ENCODE results near the gene ANKRD37.

The ANKRD37 gene

GRCh38 chr4:185426960-185427688 is 30.5 kb downstream of the ANKRD37 start:
- POLR2A ChIA-PET: interaction anchor here (1.3 to 2.2 kb wide), 2 partner anchors 31 to 214 kb away, joined by 3 to 10 read pairs; partner anchors contain the start of genes ANKRD37 and LRP2BP
- CTCF ChIA-PET: interaction anchor here (1.2 kb wide), 1 partner anchor 107 kb away, joined by 3 read pairs; no protein-coding TSS in a partner anchor
- no peak for DNase-seq (ENCODE audit: extremely low spot score)
- TF ChIP-seq ELF4 (IDR thresholded peaks at IDR 0.05) (no peak), L3MBTL2 (conservative IDR thresholded peaks at IDR 0.05) (no peak), ARNT (IDR thresholded peaks at IDR 0.05) (no peak), PKNOX1 (IDR thresholded peaks at IDR 0.05) (no peak), BHLHE40 (IDR thresholded peaks at IDR 0.05; ENCODE audit: borderline replicate concordance) (no peak), HDGF (IDR thresholded peaks at IDR 0.05; ENCODE audit: borderline replicate concordance) (no peak), ZNF384 (IDR thresholded peaks at IDR 0.05) (no peak), TARDBP (IDR thresholded peaks at IDR 0.05) (no peak), SP1 (IDR thresholded peaks at IDR 0.05) (no peak), FOXM1 (IDR thresholded peaks at IDR 0.05; ENCODE audit: borderline replicate concordance) (no peak), SUZ12 (IDR thresholded peaks at IDR 0.05) (no peak), FOXK2 (IDR thresholded peaks at IDR 0.05) (no peak), CTBP1 (IDR thresholded peaks at IDR 0.05; ENCODE audit: borderline replicate concordance) (no peak), NFRKB (IDR thresholded peaks at IDR 0.05) (no peak)

- no peak for DNase-seq (ENCODE audit: extremely low spot score)
- CTCF ChIA-PET: interaction anchor here (0.7 kb wide), 1 partner anchor 106 kb away, joined by 3 read pairs; the partner anchor contains the start of gene PDLIM3
- TF ChIP-seq PKNOX1 (IDR thresholded peaks at IDR 0.05) (no peak), BHLHE40 (IDR thresholded peaks at IDR 0.05; ENCODE audit: borderline replicate concordance) (no peak), LEF1 (IDR thresholded peaks at IDR 0.05; ENCODE audit: borderline replicate concordance) (no peak), ZNF384 (IDR thresholded peaks at IDR 0.05) (no peak), SUZ12 (IDR thresholded peaks at IDR 0.05) (no peak), CTBP1 (IDR thresholded peaks at IDR 0.05; ENCODE audit: borderline replicate concordance) (no peak), FOXA1 (IDR thresholded peaks at IDR 0.05) (no peak), ELF4 (IDR thresholded peaks at IDR 0.05) (no peak), L3MBTL2 (conservative IDR thresholded peaks at IDR 0.05) (no peak), FOXM1 (IDR thresholded peaks at IDR 0.05; ENCODE audit: borderline replicate concordance) (no peak), SP1 (IDR thresholded peaks at IDR 0.05) (no peak), TARDBP (IDR thresholded peaks at IDR 0.05) (no peak), ARNT (IDR thresholded peaks at IDR 0.05) (no peak), HDGF (IDR thresholded peaks at IDR 0.05; ENCODE audit: borderline replicate concordance) (no peak), NFRKB (IDR thresholded peaks at IDR 0.05) (no peak)
- POLR2A ChIA-PET: no interaction called here
Measured at GRCh38 chr4:185429660-185430059, 33.0 kb downstream of the ANKRD37 start.

DNA sequence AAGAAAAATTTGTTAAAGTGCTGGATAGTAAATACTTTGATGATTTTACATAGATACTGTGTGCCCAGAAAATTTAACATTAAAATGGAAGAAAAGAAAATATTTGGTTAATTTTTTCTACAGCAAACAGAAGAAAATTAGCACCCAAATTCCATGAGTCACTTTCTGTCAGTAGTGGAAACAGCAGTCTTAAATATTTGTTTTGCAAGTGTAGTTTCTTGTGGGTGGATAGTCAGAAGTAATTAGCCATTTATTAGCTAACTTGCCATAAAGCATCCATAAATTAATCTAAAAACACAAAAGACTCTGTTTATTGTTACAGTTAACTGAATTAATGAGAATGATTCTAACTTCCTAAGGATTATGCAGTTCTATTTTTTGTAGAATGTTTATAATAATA is 38.8 kb downstream of the ANKRD37 start:
- CTCF ChIA-PET: no interaction called here
- POLR2A ChIA-PET: no interaction called here
- no peak for DNase-seq (ENCODE audit: extremely low spot score)
- no peak for TF ChIP-seq PKNOX1 (IDR thresholded peaks at IDR 0.05)
- no peak for TF ChIP-seq LEF1 (IDR thresholded peaks at IDR 0.05; ENCODE audit: borderline replicate concordance)
- no peak for TF ChIP-seq TARDBP (IDR thresholded peaks at IDR 0.05)
- TF ChIP-seq NFRKB (IDR thresholded peaks at IDR 0.05): no peak
- TF ChIP-seq ZNF384 (IDR thresholded peaks at IDR 0.05): no peak
- no peak for TF ChIP-seq SP1 (IDR thresholded peaks at IDR 0.05)
- no peak for TF ChIP-seq ELF4 (IDR thresholded peaks at IDR 0.05)

DNA sequence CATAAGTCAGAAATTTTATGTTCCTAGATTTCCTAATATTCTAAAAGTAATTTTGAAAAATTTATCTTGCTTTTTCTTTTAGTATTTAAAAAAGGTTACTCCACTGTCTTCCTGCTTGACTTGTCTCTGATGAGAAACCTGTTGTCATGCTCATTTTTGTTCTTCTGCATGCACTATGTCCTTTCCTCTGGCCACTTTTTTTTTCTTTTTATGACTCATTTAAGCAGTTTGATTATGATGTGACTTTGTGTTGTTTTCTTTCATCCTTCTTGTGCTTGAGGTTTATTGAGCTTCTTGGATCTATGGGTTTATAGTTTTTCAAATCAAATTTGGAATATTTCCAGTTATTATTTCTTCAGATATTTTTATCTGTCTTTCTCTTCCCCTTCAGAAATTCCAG is 41.2 kb downstream of the ANKRD37 start:
- ChIA-PET CTCF (no interaction called here), POLR2A (no interaction called here)

More for the DNA sequence above, 41.2 kb downstream of the ANKRD37 start:
- TF ChIP-seq L3MBTL2 (conservative IDR thresholded peaks at IDR 0.05) (no peak), LEF1 (IDR thresholded peaks at IDR 0.05; ENCODE audit: borderline replicate concordance) (no peak), SP1 (IDR thresholded peaks at IDR 0.05) (no peak), FOXM1 (IDR thresholded peaks at IDR 0.05; ENCODE audit: borderline replicate concordance) (no peak), TARDBP (IDR thresholded peaks at IDR 0.05) (no peak), ZNF384 (IDR thresholded peaks at IDR 0.05) (no peak), BHLHE40 (IDR thresholded peaks at IDR 0.05; ENCODE audit: borderline replicate concordance) (no peak), FOXA1 (IDR thresholded peaks at IDR 0.05) (no peak), ELF4 (IDR thresholded peaks at IDR 0.05) (no peak), CTBP1 (IDR thresholded peaks at IDR 0.05; ENCODE audit: borderline replicate concordance) (no peak), HDGF (IDR thresholded peaks at IDR 0.05; ENCODE audit: borderline replicate concordance) (no peak), SUZ12 (IDR thresholded peaks at IDR 0.05) (no peak), NFRKB (IDR thresholded peaks at IDR 0.05) (no peak), FOXK2 (IDR thresholded peaks at IDR 0.05) (no peak), PKNOX1 (IDR thresholded peaks at IDR 0.05) (no peak), ARNT (IDR thresholded peaks at IDR 0.05) (no peak)
- DNase-seq (ENCODE audit: extremely low spot score): no peak
